ENCODE data around the gene PARM1. TPM values are rescaled to one million over a fixed set of nuclear protein-coding genes. Genes with fewer than 3 reads are reported as not detected.

The PARM1 gene
- total RNA-seq, 1 donor from 2014 or later = 78.0 TPM

- Histone ChIP-seq H3K36me3 (no peaks in the 10 kb centered on the region), H3K4me1 (no peaks in the 10 kb centered on the region), H3K9me3 (no peaks in the 10 kb centered on the region), H3K4me3 (no peak overlapping the region), H3K27me3 (no peaks in the 10 kb centered on the region), H3K27ac (no peak overlapping the region)
- intact Hi-C loops (cut with DNase I) = no loop called here
- no peak for TF ChIP-seq CTCF (IDR thresholded peaks at IDR 0.05)
- DNase-seq (no peak), ATAC-seq (peak; percentile 25)
These were observed 125.6 kb downstream of the PARM1 start for GRCh38 chr4:75058486-75058885.

- no peak overlapping the region for H3K27ac ChIP-seq
- DNase-seq = no peak
- H3K36me3 ChIP-seq = no peaks in the 10 kb centered on the region
- no peaks in the 10 kb centered on the region for H3K27me3 ChIP-seq
- H3K4me1 ChIP-seq = no peaks in the 10 kb centered on the region
- no peak for TF ChIP-seq CTCF (IDR thresholded peaks at IDR 0.05)
- no peak for ATAC-seq
- H3K4me3 ChIP-seq = no peak overlapping the region
- intact Hi-C loops (cut with DNase I) = no loop called here
- no peaks in the 10 kb centered on the region for H3K9me3 ChIP-seq
These were observed 130.5 kb downstream of the PARM1 start for GRCh38 chr4:75063433-75063832.

- no peak overlapping the region for H3K4me3 ChIP-seq
- H3K27me3 ChIP-seq = no peaks in the 10 kb centered on the region
- no peaks in the 10 kb centered on the region for H3K4me1 ChIP-seq
- H3K27ac ChIP-seq = no peak overlapping the region
- TF ChIP-seq CTCF (IDR thresholded peaks at IDR 0.05) = no peak
- H3K36me3 ChIP-seq = no peaks in the 10 kb centered on the region
- ATAC-seq (no peak), DNase-seq (no peak)
- H3K9me3 ChIP-seq = no peaks in the 10 kb centered on the region
- intact Hi-C loops (cut with DNase I) = no loop called here
These were observed 133.0 kb downstream of the PARM1 start for GRCh38 chr4:75065909-75066308.

GRCh38 chr4:75069493-75070074 lies 136.7 kb downstream of the PARM1 start:
- ATAC-seq (no peak), DNase-seq (no peak)
- H3K4me3 ChIP-seq = no peak overlapping the region
- H3K27ac ChIP-seq = no peak overlapping the region
- H3K9me3 ChIP-seq = no peaks in the 10 kb centered on the region
- H3K4me1 ChIP-seq = no peaks in the 10 kb centered on the region
- no peaks in the 10 kb centered on the region for H3K27me3 ChIP-seq
- no peaks in the 10 kb centered on the region for H3K36me3 ChIP-seq
- no peak for TF ChIP-seq CTCF (IDR thresholded peaks at IDR 0.05)
- intact Hi-C loops (cut with DNase I) = no loop called here

- H3K4me3 ChIP-seq = no peak overlapping the region
- no peaks in the 10 kb centered on the region for H3K4me1 ChIP-seq
- intact Hi-C loops (cut with DNase I) = no loop called here
- TF ChIP-seq CTCF (IDR thresholded peaks at IDR 0.05) = no peak
- no peaks in the 10 kb centered on the region for H3K27me3 ChIP-seq
- H3K36me3 ChIP-seq = no peaks in the 10 kb centered on the region
- no peak overlapping the region for H3K27ac ChIP-seq
- no peaks in the 10 kb centered on the region for H3K9me3 ChIP-seq
- ATAC-seq (no peak), DNase-seq (no peak)
These were observed 138.4 kb downstream of the PARM1 start for GRCh38 chr4:75071317-75071716.

GRCh38 chr4:75080888-75081287 lies 148.0 kb downstream of the PARM1 start:
- Histone ChIP-seq H3K9me3 (no peaks in the 10 kb centered on the region), H3K4me1 (no peaks in the 10 kb centered on the region), H3K27me3 (no peaks in the 10 kb centered on the region), H3K36me3 (no peaks in the 10 kb centered on the region), H3K27ac (no peak overlapping the region), H3K4me3 (no peak overlapping the region)
- no peak for TF ChIP-seq CTCF (IDR thresholded peaks at IDR 0.05)
- no peak for DNase-seq
- intact Hi-C loops (cut with DNase I) = no loop called here
- ATAC-seq = no peak
